Upper lobe of left lung (tissue), 6 donors: ENCODE results near the gene PYCR2. TPM values are rescaled to one million over a fixed set of nuclear protein-coding genes. Genes with fewer than 3 reads are reported as not detected.

Source experiments
- ATAC-seq, 2 donors: fragments of 200-7000 bp; cut with Tn5 transposase; one replicate each; pipeline ENCODE4 v1.9.1; 2022; ENCODE audit warnings: mild to moderate bottlenecking in 2 of 2, moderate library complexity in 2 of 2; ENCODE audit not compliant: low FRiP score in 2 of 2
- DNase-seq, 2 donors: peaks; one replicate each; pipeline ENCODE4 v3.0.0-alpha.2; 2019 to 2020
- H3K27ac ChIP-seq, 4 donors: fragments of 200-600 bp; sonication (generic); one replicate each; pipeline ENCODE4 v1.5.1; 2016 to 2019
- H3K27me3 ChIP-seq, 4 donors: fragments of 200-600 bp; sonication (generic); one replicate each; pipeline ENCODE4 v1.5.1; 2017 to 2019
- H3K36me3 ChIP-seq, 4 donors: fragments of 200-600 bp; sonication (generic); one replicate each; pipeline ENCODE4 v1.5.1; 2016 to 2019
- H3K4me1 ChIP-seq, 4 donors: fragments of 200-600 bp; sonication (generic); one replicate each; pipeline ENCODE4 v1.5.1; 2018 to 2019
- H3K4me3 ChIP-seq, 4 donors: fragments of 200-600 bp; sonication (generic); one replicate each; pipeline ENCODE4 v1.5.1; 2017 to 2019; ENCODE audit warnings: mild to moderate bottlenecking in 2 of 4, moderate library complexity in 1 of 4
- H3K9me3 ChIP-seq, 4 donors: fragments of 200-600 bp; sonication (generic); one replicate each; pipeline ENCODE4 v1.5.1; 2018 to 2019
- EP300 ChIP-seq, 4 donors: sonication (generic); formaldehyde crosslinking; IDR thresholded peaks; one replicate each; pipeline ENCODE4 v1.5.1; 2017; ENCODE audit warnings: antibody characterized with exemption in 4 of 4, control low read depth in 2 of 4
- POLR2A ChIP-seq, 4 donors: fragments of 450-650 bp; IDR thresholded peaks; one replicate each; pipeline ENCODE4 v1.5.1; 2016 to 2017; ENCODE audit warnings: antibody characterized with exemption in 4 of 4, mild to moderate bottlenecking in 2 of 4
- POLR2AphosphoS5 ChIP-seq, 2 donors: sonication (generic); formaldehyde crosslinking; IDR thresholded peaks; one replicate each; pipeline ENCODE4 v1.5.1; 2017; ENCODE audit warnings: antibody characterized with exemption in 2 of 2
- WGBS, 2 donors: methylation state at CpG; one replicate each; pipeline ENCODE4 v1.1.5; 2017 to 2018; 5-methylcytosine and 5-hydroxymethylcytosine counted together
- total RNA-seq, 6 donors: library from RNA; depleted of rRNA in 4 of 6; stranded (reverse); fragments of >200 nt in 4 of 6; gene quantifications; one replicate each; pipeline versions ENCODE4 v1.1.0 to v1.2.1, GENCODE V29; 2016 to 2021
- TF ChIP-seq, protein P1 (sequence below), 6 experiments: fragments of 450-650 bp in 4 of 6; fragments of 200-600 bp in 2 of 6; sonication (generic) in 2 of 6; IDR thresholded peaks; one replicate each; pipeline ENCODE4 v1.5.1; 2016 to 2019; ENCODE audit warnings: antibody characterized with exemption in 6 of 6
- donor health status: DM: no; HTN: no; CAD: no; lungs with moderate emphysema.
- donor health status: DM: no; HTN: yes; CAD: no; lungs with severe emphysema.

Gene PYCR2
- total RNA-seq, 6 donors from 2014 or later, result 49.4 to 115 (median 69.6) TPM

DNA sequence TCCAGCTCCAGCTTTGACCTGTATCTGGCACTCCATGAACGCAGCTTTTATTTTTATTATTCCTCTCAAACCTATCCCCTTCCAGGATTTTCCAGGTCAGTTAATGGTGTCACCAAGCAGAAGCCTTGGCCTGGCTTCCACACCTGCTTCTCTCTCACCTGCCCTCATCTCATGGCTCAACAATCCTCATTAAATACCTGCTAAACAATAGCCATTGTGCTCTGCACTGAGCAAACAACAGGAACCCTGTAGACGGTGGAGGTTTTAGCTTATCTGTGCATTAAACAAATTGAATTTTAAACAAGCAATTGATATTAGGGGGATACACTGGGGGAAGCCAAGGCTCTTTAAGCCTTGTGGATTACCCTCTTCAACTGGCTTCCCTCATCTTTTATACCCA lies 15.3 kb downstream of the PYCR2 start:
- H3K4me3 ChIP-seq, result no peak overlapping the region
- no peak overlapping the region for H3K27ac ChIP-seq
- no peaks in the 10 kb centered on the region for H3K36me3 ChIP-seq
- ATAC-seq (no peak), DNase-seq (no peak)
- H3K9me3 ChIP-seq, result no peaks in the 10 kb centered on the region
- TF ChIP-seq POLR2AphosphoS5 (IDR thresholded peaks at IDR 0.05) (no peak), POLR2A (IDR thresholded peaks at IDR 0.05) (no peak), EP300 (IDR thresholded peaks at IDR 0.05) (no peak)
- TF ChIP-seq, protein P1, sequence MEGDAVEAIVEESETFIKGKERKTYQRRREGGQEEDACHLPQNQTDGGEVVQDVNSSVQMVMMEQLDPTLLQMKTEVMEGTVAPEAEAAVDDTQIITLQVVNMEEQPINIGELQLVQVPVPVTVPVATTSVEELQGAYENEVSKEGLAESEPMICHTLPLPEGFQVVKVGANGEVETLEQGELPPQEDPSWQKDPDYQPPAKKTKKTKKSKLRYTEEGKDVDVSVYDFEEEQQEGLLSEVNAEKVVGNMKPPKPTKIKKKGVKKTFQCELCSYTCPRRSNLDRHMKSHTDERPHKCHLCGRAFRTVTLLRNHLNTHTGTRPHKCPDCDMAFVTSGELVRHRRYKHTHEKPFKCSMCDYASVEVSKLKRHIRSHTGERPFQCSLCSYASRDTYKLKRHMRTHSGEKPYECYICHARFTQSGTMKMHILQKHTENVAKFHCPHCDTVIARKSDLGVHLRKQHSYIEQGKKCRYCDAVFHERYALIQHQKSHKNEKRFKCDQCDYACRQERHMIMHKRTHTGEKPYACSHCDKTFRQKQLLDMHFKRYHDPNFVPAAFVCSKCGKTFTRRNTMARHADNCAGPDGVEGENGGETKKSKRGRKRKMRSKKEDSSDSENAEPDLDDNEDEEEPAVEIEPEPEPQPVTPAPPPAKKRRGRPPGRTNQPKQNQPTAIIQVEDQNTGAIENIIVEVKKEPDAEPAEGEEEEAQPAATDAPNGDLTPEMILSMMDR (IDR thresholded peaks at IDR 0.05), result no peak
- WGBS, 2 donors, result 72 to 82% methylated on average over 2 of the region's 2 CpGs
- H3K4me1 ChIP-seq, result peaks cover 5 to 11% (median 8%) of the 10 kb centered on the region in 4 donors
- no peaks in the 10 kb centered on the region for H3K27me3 ChIP-seq

DNA sequence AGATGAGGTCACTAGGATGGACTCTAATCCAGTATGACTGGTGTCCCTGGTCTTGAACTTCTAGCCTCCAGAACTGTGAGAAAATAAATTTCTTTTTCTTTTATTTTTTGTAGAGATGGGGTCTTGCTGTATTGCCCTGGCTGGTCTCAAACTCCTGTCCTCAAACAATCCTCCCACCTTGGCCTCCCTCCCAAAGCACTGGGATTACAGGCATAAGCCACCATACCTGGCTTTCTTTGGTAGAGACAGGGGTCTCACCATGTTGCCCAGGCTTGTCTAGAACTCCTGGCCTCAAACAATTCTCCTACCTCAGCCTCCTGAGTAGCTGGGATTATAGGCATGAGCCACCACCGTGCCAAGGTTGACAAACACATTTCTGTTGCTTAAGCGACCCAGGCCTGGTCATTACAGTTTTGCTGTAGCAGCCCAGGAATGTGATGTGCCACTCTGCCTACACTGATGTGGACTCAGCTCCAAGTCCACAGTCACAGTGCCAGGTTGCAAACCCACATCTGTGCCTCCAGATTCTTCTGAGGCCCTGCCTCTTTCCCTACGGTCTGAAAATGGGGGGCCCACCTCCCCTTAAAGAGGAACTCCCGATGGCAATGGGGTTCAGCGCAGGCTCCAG lies 15.9 kb downstream of the PYCR2 start:
- Histone ChIP-seq H3K4me1 (peaks cover 5 to 11% (median 8%) of the 10 kb centered on the region in 4 donors), H3K27ac (no peak overlapping the region), H3K36me3 (no peaks in the 10 kb centered on the region), H3K4me3 (no peak overlapping the region), H3K9me3 (no peaks in the 10 kb centered on the region), H3K27me3 (no peaks in the 10 kb centered on the region)
- ATAC-seq (no peak), DNase-seq (no peak)
- no peak for TF ChIP-seq EP300 (IDR thresholded peaks at IDR 0.05)
- TF ChIP-seq, protein P1 (IDR thresholded peaks at IDR 0.05), result no peak
- TF ChIP-seq POLR2A (IDR thresholded peaks at IDR 0.05), result no peak
- no peak for TF ChIP-seq POLR2AphosphoS5 (IDR thresholded peaks at IDR 0.05)
- 69 to 89% methylated on average over 2 to 5 of the region's 5 CpGs for WGBS, 2 donors

DNA sequence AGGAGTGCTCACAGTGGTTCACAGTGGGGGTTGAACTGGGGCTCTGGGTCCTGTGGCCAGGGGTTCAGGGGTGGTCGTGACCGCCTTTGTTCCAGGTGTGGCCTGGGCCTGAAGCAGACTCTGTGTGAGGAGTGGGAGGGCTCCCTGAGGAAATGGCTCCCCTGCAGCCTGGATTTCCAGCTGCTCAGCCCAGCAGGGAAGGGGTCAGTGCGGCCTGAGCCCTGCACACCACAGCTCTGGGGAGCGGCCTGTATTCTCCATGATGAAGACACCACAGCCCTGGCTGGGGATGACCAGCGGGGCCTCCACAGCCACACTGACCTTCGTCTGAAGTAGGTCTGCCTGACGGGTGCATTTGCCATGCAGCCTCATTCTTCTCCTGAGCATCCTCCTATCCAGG lies 16.7 kb downstream of the PYCR2 start:
- Histone ChIP-seq H3K4me3 (no peak overlapping the region), H3K36me3 (no peaks in the 10 kb centered on the region), H3K4me1 (peaks cover 5 to 11% (median 8%) of the 10 kb centered on the region in 4 donors), H3K27me3 (no peaks in the 10 kb centered on the region), H3K27ac (no peak overlapping the region), H3K9me3 (no peaks in the 10 kb centered on the region)
- ATAC-seq (no peak), DNase-seq (no peak)
- 95% methylated on average over 3 to 7 of the region's 7 CpGs for WGBS, 2 donors
- TF ChIP-seq POLR2AphosphoS5 (IDR thresholded peaks at IDR 0.05), result no peak
- TF ChIP-seq POLR2A (IDR thresholded peaks at IDR 0.05), result no peak
- TF ChIP-seq EP300 (IDR thresholded peaks at IDR 0.05), result no peak
- TF ChIP-seq, protein P1 (IDR thresholded peaks at IDR 0.05), result no peak

DNA sequence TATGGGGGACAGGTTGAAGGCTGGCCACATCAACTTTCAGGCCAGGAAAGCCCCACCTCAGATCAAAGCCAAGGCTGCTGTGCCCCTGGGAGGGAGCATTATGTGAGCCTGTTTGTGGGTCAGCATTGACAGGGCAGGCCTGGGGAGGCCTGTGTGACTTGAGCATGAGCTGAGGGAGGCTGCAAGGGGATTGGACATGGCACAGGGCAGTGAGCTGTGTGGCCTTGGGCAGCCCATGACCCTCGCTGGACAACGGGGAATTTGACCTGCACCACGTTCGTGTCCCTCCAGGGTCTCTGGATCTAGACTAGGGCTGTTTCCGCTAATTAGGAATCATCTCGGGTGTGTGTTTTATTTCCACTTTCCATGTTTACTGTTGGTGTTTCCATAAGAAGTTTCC lies 17.6 kb downstream of the PYCR2 start:
- 98 to 99% methylated on average over 6 of the region's 6 CpGs for WGBS, 2 donors
- Histone ChIP-seq H3K27me3 (no peaks in the 10 kb centered on the region), H3K9me3 (no peaks in the 10 kb centered on the region), H3K4me3 (no peak overlapping the region), H3K27ac (no peak overlapping the region), H3K4me1 (peaks cover 5 to 7% (median 6%) of the 10 kb centered on the region in 4 donors), H3K36me3 (no peaks in the 10 kb centered on the region)
- TF ChIP-seq POLR2A (IDR thresholded peaks at IDR 0.05), result no peak
- TF ChIP-seq, protein P1 (IDR thresholded peaks at IDR 0.05), result no peak
- no peak for TF ChIP-seq EP300 (IDR thresholded peaks at IDR 0.05)
- TF ChIP-seq POLR2AphosphoS5 (IDR thresholded peaks at IDR 0.05), result no peak
- DNase-seq (no peak), ATAC-seq (no peak)

DNA sequence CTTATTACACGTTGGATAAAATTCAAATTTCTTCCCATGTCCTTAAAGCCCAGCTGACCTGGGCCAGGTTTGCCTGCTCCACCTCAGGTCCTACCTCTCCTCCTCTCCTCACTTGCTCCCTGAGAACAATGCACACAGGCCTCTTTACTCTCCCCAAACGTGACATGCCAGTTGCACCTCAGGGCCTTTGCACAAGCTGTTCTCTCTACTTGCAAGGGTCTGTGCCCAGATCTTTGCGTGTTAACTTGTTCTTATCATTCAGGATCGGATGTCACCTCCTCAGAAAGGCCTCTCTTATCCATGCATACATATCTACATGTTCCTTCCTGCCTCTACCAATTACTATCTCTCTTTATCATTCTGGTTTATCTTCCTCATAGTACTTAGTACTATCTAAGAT lies 20.4 kb downstream of the PYCR2 start:
- WGBS, 2 donors, result 86 to 90% methylated on average over 4 of the region's 4 CpGs

More for the DNA sequence above, 20.4 kb downstream of the PYCR2 start:
- no peak overlapping the region for H3K4me3 ChIP-seq
- no peaks in the 10 kb centered on the region for H3K27me3 ChIP-seq
- TF ChIP-seq POLR2A (IDR thresholded peaks at IDR 0.05) (no peak), POLR2AphosphoS5 (IDR thresholded peaks at IDR 0.05) (no peak), EP300 (IDR thresholded peaks at IDR 0.05) (no peak)
- TF ChIP-seq, protein P1 (IDR thresholded peaks at IDR 0.05), result no peak
- no peaks in the 10 kb centered on the region for H3K9me3 ChIP-seq
- no peaks in the 10 kb centered on the region for H3K36me3 ChIP-seq
- peaks cover 0 to 6% (median 0%) of the 10 kb centered on the region in 4 donors for H3K4me1 ChIP-seq
- DNase-seq (no peak), ATAC-seq (no peak)
- H3K27ac ChIP-seq, result no peak overlapping the region
